SK-N-SH (cell line): Measurements from ENCODE around the gene ADAP1. TPM values are rescaled to one million over a fixed set of nuclear protein-coding genes. Genes with fewer than 3 reads are reported as not detected.

Experiments
- CTCF ChIA-PET: fragments of 300-600, 350-600 bp; formaldehyde crosslinking; extraction: SDS; loops from one replicate; lab custom pipeline; 2021; lab: Yijun Ruan, JAX
- POLR2A ChIA-PET: fragments of 350-600 bp; sonication (Branson Sonifier 250); formaldehyde crosslinking; extraction: SDS; loops from one replicate; lab custom pipeline; 2020; ENCODE audit warnings: antibody characterized with exemption, inconsistent platforms; lab: Yijun Ruan, JAX
- DNase-seq: peaks from one replicate; pipeline ENCODE4 v3.0.0; 2012
- H2AFZ ChIP-seq: fragments of 200-600 bp; sonication (generic); 2 replicates; pipeline ENCODE4 v1.8.1; 2016; ENCODE audit warnings: antibody characterized with exemption, mild to moderate bottlenecking, low read depth
- H3F3A ChIP-seq: fragments of 200-600 bp; sonication (generic); replicated peaks from 2 replicates; pipeline ENCODE3; 2016; ENCODE audit warnings: antibody characterized with exemption, mild to moderate bottlenecking; ENCODE audit not compliant: insufficient read depth
- H3K27ac ChIP-seq, 2 experiments: fragments of 200-500 bp in 1 of 2; fragments of 200-600 bp in 1 of 2; sonication (Bioruptor generic) in 1 of 2; sonication (generic), shearing (Covaris generic) in 1 of 2; 2 replicates each; pipeline versions ENCODE4 v1.5.1 to v1.6.1; 2014 to 2016; ENCODE audit warnings: low read depth in 2 of 2, inconsistent platforms in 1 of 2, low read length in 1 of 2, mild to moderate bottlenecking in 1 of 2, mixed read lengths in 1 of 2
- H3K27me3 ChIP-seq: fragments of 200-600 bp; sonication (generic), shearing (Covaris generic); 2 replicates; pipeline ENCODE4 v1.6.1; 2016; ENCODE audit warnings: mixed run types; ENCODE audit not compliant: insufficient read depth
- H3K36me3 ChIP-seq, 2 experiments: fragments of 200-500 bp in 1 of 2; fragments of 200-600 bp in 1 of 2; sonication (Bioruptor generic) in 1 of 2; sonication (generic) in 1 of 2; replicated peaks in 1 of 2; 2 replicates each; pipeline versions ENCODE3 to v1.5.1; 2014 to 2016; ENCODE audit warnings: low read length in 1 of 2, mild to moderate bottlenecking in 1 of 2; ENCODE audit not compliant: insufficient read depth in 2 of 2, control insufficient read depth in 1 of 2
- H3K4me1 ChIP-seq, 2 experiments: fragments of 200-500 bp in 1 of 2; fragments of 200-600 bp in 1 of 2; sonication (Bioruptor generic) in 1 of 2; sonication (generic), shearing (Covaris generic) in 1 of 2; 2 replicates each; pipeline versions ENCODE4 v1.5.1 to v1.6.1; 2014 to 2016; ENCODE audit warnings: low read depth in 1 of 2, low read length in 1 of 2, mixed run types in 1 of 2; ENCODE audit not compliant: insufficient read depth in 2 of 2, control insufficient read depth in 1 of 2
- H3K4me2 ChIP-seq: fragments of 200-600 bp; sonication (generic), shearing (Covaris generic); 2 replicates; pipeline ENCODE4 v1.6.1; 2017; ENCODE audit warnings: mixed run types
- H3K4me3 ChIP-seq, 2 experiments: fragments of 200-500 bp in 1 of 2; fragments of 200-600 bp in 1 of 2; sonication (Bioruptor generic) in 1 of 2; sonication (generic), shearing (Covaris generic) in 1 of 2; 2 replicates each; pipeline versions ENCODE4 v1.5.1 to v1.8.1; 2014 to 2016; ENCODE audit warnings: low read depth in 2 of 2, inconsistent platforms in 1 of 2, low read length in 1 of 2, mild to moderate bottlenecking in 1 of 2, mixed read lengths in 1 of 2, moderate library complexity in 1 of 2
- H3K79me2 ChIP-seq: fragments of 200-600 bp; sonication (generic); 2 replicates; pipeline ENCODE4 v1.8.1; 2017; ENCODE audit warnings: mild to moderate bottlenecking; ENCODE audit not compliant: insufficient read depth
- H3K9ac ChIP-seq: fragments of 200-600 bp; sonication (generic); 2 replicates; pipeline ENCODE4 v1.6.1; 2017; ENCODE audit warnings: mixed run types
- H3K9me2 ChIP-seq: fragments of 200-600 bp; sonication (generic); 2 replicates; pipeline ENCODE4 v1.6.1; 2017; ENCODE audit warnings: mixed run types
- H3K9me3 ChIP-seq: fragments of 200-600 bp; sonication (generic); 2 replicates; pipeline ENCODE4 v1.6.1; 2017; ENCODE audit warnings: mixed run types, mild to moderate bottlenecking, moderate library complexity
- H4K20me1 ChIP-seq: fragments of 200-600 bp; sonication (generic); 2 replicates; pipeline ENCODE4 v1.6.1; 2017; ENCODE audit warnings: mild to moderate bottlenecking, mixed run types; ENCODE audit not compliant: insufficient read depth
- ELF1 ChIP-seq: IDR thresholded peaks from 2 replicates; pipeline ENCODE4 v1.4.0; 2012
- EP300 ChIP-seq, 2 experiments: IDR thresholded peaks; 2 replicates each; pipeline versions ENCODE4 v1.4.0 to v1.6.1; 2012; ENCODE audit warnings: borderline replicate concordance in 1 of 2, low read depth in 1 of 2, low read length in 1 of 2
- EZH2phosphoT487 ChIP-seq: fragments of 200-600 bp; sonication (generic); IDR thresholded peaks from 2 replicates; pipeline ENCODE4 v1.6.1; 2017; ENCODE audit warnings: low read depth, mixed run types, mild to moderate bottlenecking, antibody characterized with exemption, moderate library complexity, borderline replicate concordance
- FOXJ3 ChIP-seq: sonication (generic); formaldehyde crosslinking; IDR thresholded peaks from 2 replicates; pipeline ENCODE4 v1.5.1; 2020; ENCODE audit warnings: mild to moderate bottlenecking, missing genetic modification reagents
- FOXM1 ChIP-seq: IDR thresholded peaks from 2 replicates; pipeline ENCODE4 v1.4.0; 2012; ENCODE audit warnings: low read depth, mild to moderate bottlenecking
- GABPA ChIP-seq: IDR thresholded peaks from 2 replicates; pipeline ENCODE4 v1.4.0; 2012; ENCODE audit warnings: low read depth, mild to moderate bottlenecking
- JUND ChIP-seq: IDR thresholded peaks from 2 replicates; pipeline ENCODE4 v1.4.0; 2012
- MXI1 ChIP-seq: IDR thresholded peaks from 2 replicates; pipeline ENCODE4 v1.6.1; 2012; ENCODE audit warnings: mild to moderate bottlenecking, low read depth, low read length, improper control_type of control experiment
- NFIC ChIP-seq: IDR thresholded peaks from 2 replicates; pipeline ENCODE4 v1.4.0; 2012; ENCODE audit warnings: borderline replicate concordance
- SIN3A ChIP-seq: IDR thresholded peaks from 2 replicates; pipeline ENCODE4 v1.6.1; 2012; ENCODE audit warnings: low read depth, mild to moderate bottlenecking, low read length, moderate library complexity, borderline replicate concordance
- TCF12 ChIP-seq: IDR thresholded peaks from 2 replicates; pipeline ENCODE4 v1.4.0; 2012
- ZBTB33 ChIP-seq: IDR thresholded peaks from 2 replicates; pipeline ENCODE4 v1.4.0; 2012; ENCODE audit warnings: low read depth, borderline replicate concordance
- WGBS: methylation state at CpG from one replicate; pipeline ENCODE4 v1.1.6; 2017; ENCODE audit warnings: low lambda C conversion rate; 5-methylcytosine and 5-hydroxymethylcytosine counted together
- polyA plus RNA-seq, 3 experiments: library from polyadenylated mRNA; depleted of rRNA; stranded (reverse); fragments of >200 nt; gene quantifications; 2 replicates each; pipeline ENCODE4 v1.2.3, GENCODE V29; 2012
- TF ChIP-seq, protein P1 (sequence below): fragments of 150-350 bp; IDR thresholded peaks from 2 replicates; pipeline ENCODE4 v1.6.1; 2017; ENCODE audit warnings: antibody characterized with exemption, low read length, low read depth, borderline replicate concordance
- TF ChIP-seq, protein P2 (sequence below): fragments of 200-600 bp; sonication (generic); IDR thresholded peaks from 2 replicates; pipeline ENCODE4 v1.6.1; 2017; ENCODE audit warnings: antibody characterized with exemption, mild to moderate bottlenecking, moderate library complexity

The ADAP1 gene
- polyA plus RNA-seq, 1 of the 3 experiments (the other 2 are of a cell fraction): 3.2 TPM

DNA sequence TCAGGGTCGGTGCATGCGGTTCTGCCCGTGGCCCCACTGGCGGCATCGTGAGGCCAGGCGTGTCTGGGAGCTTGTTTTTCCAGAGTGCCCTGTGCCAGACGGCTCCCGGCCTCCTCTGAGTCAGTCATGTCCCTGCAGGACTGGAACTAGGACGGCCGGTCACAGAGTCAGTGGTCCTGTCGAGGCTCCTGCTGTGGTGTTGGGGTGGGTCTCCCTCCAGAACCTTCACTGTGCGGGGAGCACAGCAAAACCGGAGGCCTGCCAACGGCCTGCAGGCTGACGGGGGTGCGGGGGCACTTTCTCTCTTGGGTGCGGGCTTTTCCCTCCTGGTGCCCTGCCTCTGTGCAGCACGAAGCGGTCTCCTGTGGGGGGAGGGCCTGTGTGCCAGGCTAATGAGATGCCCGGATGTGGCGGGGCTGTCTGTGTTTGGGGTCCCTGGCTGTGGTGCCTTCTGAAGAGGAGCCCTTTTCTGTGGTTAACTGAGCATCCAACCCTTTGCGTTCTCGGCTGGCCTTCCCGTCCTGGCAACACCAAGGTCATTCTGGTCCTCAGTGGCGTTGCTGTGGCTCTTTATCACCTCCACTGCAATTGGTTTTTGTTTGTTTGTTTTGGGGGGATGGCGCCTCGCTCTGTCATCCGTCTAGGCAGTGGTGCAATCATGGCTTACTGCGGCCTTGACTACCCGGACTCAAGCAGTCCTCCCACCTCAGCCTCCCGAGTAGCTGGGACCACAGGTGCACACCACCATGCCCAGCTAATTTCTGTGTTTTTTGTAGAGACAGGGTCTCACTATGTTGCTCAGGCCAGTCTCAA is 70.1 kb downstream of the ADAP1 start:
- Histone ChIP-seq H3K9ac (no peak overlapping the region), H3K27ac (no peak overlapping the region; a peak in 1 of 4 replicates), H3K79me2 (peaks cover 100% of the 10 kb centered on the region), H2AFZ (no peak overlapping the region), H3K4me3 (no peak overlapping the region), H3K27me3 (no peaks in the 10 kb centered on the region), H3F3A (peaks cover 4% of the 10 kb centered on the region), H3K9me2 (no peaks in the 10 kb centered on the region), H4K20me1 (peaks cover 93% of the 10 kb centered on the region), H3K4me1 (no peaks in the 10 kb centered on the region; a peak in 1 of 4 replicates), H3K36me3 (peaks cover 13 to 37% of the 10 kb centered on the region in 2 experiments), H3K4me2 (no peak overlapping the region), H3K9me3 (no peaks in the 10 kb centered on the region)
- WGBS: 93% methylated on average over 27 of the region's 31 CpGs
- DNase-seq: no peak
- POLR2A ChIA-PET: no interaction called here
- CTCF ChIA-PET: interaction anchor here (1.1 to 1.8 kb wide), 4 partner anchors 11 to 98 kb away, joined by 3 to 7 read pairs (median 4); no protein-coding TSS in a partner anchor
- TF ChIP-seq MXI1 (no peak), TCF12 (no peak), ELF1 (no peak), FOXM1 (no peak), EP300 (IDR thresholded peaks at IDR 0.05; ENCODE audit: borderline replicate concordance in 1 of 2, low read depth in 1 of 2, low read length in 1 of 2) (no peak), ZBTB33 (no peak), EZH2phosphoT487 (no peak)
- TF ChIP-seq, protein P1, sequence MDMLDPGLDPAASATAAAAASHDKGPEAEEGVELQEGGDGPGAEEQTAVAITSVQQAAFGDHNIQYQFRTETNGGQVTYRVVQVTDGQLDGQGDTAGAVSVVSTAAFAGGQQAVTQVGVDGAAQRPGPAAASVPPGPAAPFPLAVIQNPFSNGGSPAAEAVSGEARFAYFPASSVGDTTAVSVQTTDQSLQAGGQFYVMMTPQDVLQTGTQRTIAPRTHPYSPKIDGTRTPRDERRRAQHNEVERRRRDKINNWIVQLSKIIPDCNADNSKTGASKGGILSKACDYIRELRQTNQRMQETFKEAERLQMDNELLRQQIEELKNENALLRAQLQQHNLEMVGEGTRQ: no peak

DNA sequence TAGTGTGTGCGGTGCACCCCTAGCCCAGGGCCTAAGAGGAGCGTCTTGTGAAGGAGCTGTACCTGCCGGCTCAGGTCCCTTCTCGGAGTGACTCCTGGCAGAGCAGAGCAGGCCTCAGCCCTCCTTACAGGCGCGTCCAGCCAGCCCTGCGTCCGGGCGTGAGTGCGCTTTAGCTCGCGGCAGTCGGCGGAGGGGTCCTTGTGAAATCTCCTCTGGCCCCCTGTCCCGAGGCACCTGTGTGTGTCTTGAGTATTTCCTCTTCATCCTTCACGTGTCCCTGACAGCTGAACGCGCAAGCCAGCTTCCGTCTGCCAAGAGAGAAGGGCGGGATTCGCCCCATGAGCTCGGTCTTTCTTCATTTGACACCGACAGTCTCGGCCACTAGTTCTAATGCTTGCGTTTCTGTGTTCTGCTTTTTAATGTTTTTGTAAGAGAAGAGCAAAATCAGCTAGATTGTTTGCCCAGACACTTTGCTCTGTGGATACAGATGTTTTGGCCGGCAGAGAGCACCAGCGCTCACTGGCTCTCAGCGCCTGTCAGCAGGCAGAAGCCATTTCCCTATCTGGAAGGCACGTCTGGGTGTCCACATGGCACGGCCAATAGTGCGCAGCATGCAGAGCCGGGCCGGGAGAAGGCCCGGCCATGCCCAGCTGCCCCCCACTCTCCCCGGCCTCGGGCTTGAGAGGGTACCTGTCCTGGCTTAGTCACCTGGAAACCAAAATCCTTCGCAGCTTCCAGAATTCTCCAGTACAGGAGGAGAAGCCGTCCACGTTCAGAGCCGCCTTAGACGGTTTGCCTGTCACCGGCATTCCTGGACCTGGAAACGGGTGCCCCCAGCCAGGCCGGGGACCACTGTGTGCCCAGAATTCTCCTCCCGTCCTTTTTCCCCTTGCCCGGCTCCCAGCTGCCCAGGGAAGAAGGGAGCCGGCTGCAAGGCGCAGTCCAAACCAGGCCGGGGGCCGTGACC is 71.1 kb downstream of the ADAP1 start:
- WGBS: 91% methylated on average over 41 of the region's 50 CpGs
- Histone ChIP-seq H4K20me1 (peaks cover 95% of the 10 kb centered on the region), H3K79me2 (peaks cover 100% of the 10 kb centered on the region), H3F3A (peaks cover 4% of the 10 kb centered on the region), H3K9me3 (no peaks in the 10 kb centered on the region), H2AFZ (no peak overlapping the region), H3K9ac (no peak overlapping the region), H3K9me2 (no peaks in the 10 kb centered on the region), H3K4me1 (peaks cover 6 to 9% of the 10 kb centered on the region in 2 experiments; a peak in 1 of 4 replicates)
- CTCF ChIA-PET: interaction anchor here (0.8 to 1.8 kb wide), 6 partner anchors 10 to 110 kb away, joined by 3 to 7 read pairs (median 4); no protein-coding TSS in a partner anchor
- no peak for TF ChIP-seq SIN3A
- TF ChIP-seq NFIC: no peak
- no peak for TF ChIP-seq JUND
- no peak for TF ChIP-seq GABPA
- TF ChIP-seq, protein P2, sequence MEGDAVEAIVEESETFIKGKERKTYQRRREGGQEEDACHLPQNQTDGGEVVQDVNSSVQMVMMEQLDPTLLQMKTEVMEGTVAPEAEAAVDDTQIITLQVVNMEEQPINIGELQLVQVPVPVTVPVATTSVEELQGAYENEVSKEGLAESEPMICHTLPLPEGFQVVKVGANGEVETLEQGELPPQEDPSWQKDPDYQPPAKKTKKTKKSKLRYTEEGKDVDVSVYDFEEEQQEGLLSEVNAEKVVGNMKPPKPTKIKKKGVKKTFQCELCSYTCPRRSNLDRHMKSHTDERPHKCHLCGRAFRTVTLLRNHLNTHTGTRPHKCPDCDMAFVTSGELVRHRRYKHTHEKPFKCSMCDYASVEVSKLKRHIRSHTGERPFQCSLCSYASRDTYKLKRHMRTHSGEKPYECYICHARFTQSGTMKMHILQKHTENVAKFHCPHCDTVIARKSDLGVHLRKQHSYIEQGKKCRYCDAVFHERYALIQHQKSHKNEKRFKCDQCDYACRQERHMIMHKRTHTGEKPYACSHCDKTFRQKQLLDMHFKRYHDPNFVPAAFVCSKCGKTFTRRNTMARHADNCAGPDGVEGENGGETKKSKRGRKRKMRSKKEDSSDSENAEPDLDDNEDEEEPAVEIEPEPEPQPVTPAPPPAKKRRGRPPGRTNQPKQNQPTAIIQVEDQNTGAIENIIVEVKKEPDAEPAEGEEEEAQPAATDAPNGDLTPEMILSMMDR: no peak
- TF ChIP-seq, protein P1: no peak
- no peak for TF ChIP-seq FOXJ3
- TF ChIP-seq, all 33 proteins: peak for 0
- POLR2A ChIA-PET: no interaction called here
- Histone ChIP-seq H3K27ac (no peak overlapping the region; a peak in 1 of 4 replicates), H3K27me3 (no peaks in the 10 kb centered on the region), H3K36me3 (peaks cover 21 to 32% of the 10 kb centered on the region in 2 experiments), H3K4me3 (no peak overlapping the region), H3K4me2 (no peak overlapping the region)
- no peak for DNase-seq
